ENCODE data around the gene FGFR2.

FGFR2 gene

DNA sequence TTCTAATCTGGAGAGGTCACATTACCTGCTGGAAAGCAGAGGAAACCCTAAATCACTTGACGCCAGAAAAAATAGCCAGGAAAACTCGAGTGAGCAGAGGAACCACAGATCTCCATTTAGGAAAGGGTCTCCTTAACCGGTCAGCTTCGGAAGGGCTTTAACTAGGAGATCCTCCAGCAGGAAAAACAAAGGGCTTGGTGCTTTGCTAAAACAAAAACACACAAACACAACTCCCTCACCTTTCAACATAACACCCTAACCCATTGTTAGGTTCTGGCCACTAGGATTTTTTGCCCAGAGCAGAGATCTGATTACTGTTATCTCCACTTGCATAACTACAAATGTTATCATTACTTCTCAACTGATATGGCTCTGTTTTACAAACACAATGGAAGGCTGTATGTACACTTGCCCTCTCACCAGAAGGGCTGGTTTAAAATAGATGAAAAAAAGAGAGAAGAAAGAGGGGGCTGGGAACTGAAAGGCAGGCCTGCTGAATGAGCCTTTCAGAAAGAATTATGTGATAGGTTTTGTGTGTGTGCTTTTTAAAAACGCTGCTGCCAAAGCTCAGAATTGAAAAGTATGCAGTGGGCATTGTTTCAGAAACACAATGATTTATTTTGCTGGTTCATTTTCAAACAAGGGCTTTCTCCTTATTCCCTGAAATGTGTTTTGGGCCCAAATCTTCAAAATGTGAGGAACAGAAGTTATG lies 161.5 kb downstream of the FGFR2 start:
- no peak for DNase-seq (ENCODE audit: insufficient read length, low spot score)
- TF ChIP-seq CTCF (IDR thresholded peaks at IDR 0.05; ENCODE audit: insufficient read depth, missing control alignments): no peak
- no peak for FAIRE-seq

GRCh38 chr10:121436281-121436629 lies 162.0 kb downstream of the FGFR2 start:
- DNase-seq (ENCODE audit: insufficient read length, low spot score) (no peak), FAIRE-seq (no peak)
- TF ChIP-seq CTCF (IDR thresholded peaks at IDR 0.05; ENCODE audit: insufficient read depth, missing control alignments): no peak

DNA sequence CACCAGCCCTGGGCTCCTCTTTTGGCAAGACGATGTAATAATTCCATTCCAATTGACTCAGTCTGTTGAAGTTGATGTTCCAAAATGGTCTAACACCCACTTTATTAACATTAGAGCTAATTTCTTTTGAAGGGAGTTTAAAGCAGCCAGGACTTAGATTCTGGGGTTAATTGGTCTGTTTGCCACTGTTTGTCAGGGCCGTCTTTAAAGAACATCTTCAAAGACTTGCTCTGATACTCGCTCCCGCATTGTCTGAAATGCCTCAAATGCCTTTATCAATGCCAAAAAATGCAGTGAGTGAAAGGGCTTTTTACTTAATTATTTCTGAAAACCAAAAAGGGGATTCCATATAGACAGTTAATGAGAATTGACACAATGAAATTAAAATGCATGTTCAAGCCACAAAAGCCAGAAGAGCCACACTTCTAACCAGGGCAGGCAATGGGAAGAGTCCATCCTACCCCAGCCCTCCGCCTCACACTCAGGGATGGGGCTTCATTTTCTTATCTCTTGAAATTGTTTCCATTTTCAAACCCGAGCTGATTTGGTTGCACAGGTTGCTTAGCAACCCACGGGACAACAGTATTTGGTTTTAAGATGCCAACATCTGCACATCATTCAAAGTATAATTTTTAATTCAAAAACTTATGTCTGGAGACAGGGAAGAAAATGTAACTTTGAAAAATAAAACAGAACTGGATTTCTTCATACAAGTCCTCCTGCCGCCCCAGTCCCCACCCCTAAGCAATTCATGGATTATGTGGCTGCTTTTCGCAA lies 163.0 kb downstream of the FGFR2 start:
- no peak for TF ChIP-seq CTCF (IDR thresholded peaks at IDR 0.05; ENCODE audit: insufficient read depth, missing control alignments)
- FAIRE-seq: no peak
- no peak for DNase-seq (ENCODE audit: insufficient read length, low spot score)

- TF ChIP-seq CTCF (IDR thresholded peaks at IDR 0.05; ENCODE audit: insufficient read depth, missing control alignments): no peak
- FAIRE-seq: no peak
- DNase-seq (ENCODE audit: insufficient read length, low spot score): no peak
These were observed 164.3 kb downstream of the FGFR2 start for GRCh38 chr10:121433965-121434364.

- no peak for FAIRE-seq
These were observed 169.4 kb downstream of the FGFR2 start for GRCh38 chr10:121428867-121429266.

More at GRCh38 chr10:121428867-121429266, 169.4 kb downstream of the FGFR2 start:
- no peak for DNase-seq (ENCODE audit: insufficient read length, low spot score)
- TF ChIP-seq CTCF (IDR thresholded peaks at IDR 0.05; ENCODE audit: insufficient read depth, missing control alignments): no peak
